Heart left ventricle (tissue), 16 donors: Measurements from ENCODE around the gene ELP2. TPM values are rescaled to one million over a fixed set of nuclear protein-coding genes. Genes with fewer than 3 reads are reported as not detected.
"Not testable (repeated sequence)": the region's sequence is repeated elsewhere in the genome, so short reads cannot be mapped to it uniquely, and the experiment has no call there.

Experiments used
- ATAC-seq, 4 donors: fragments of 200-7000 bp; cut with Tn5 transposase; one replicate each; pipeline ENCODE4 v1.9.1; 2020 to 2022; ENCODE audit warnings: moderate library complexity in 4 of 4, mild to moderate bottlenecking in 3 of 4, moderate number of reproducible peaks in 1 of 4
- DNase-seq, 5 donors: peaks; one replicate each; pipeline ENCODE4 v3.0.0-alpha.2; 2020
- H3K27ac ChIP-seq, 12 donors: fragments of 200-600 bp; sonication (generic) in 4 of 12; one replicate each; pipeline versions ENCODE4 v1.5.0 to v1.8.0; 2016 to 2022; ENCODE audit warnings: mild to moderate bottlenecking in 2 of 12
- H3K27me3 ChIP-seq, 9 donors: fragments of 200-600 bp; sonication (generic) in 2 of 9; one replicate each; pipeline versions ENCODE4 v1.5.1 to v1.8.0; 2016 to 2022; ENCODE audit warnings: mild to moderate bottlenecking in 3 of 9
- H3K36me3 ChIP-seq, 9 donors: fragments of 200-600 bp; sonication (generic) in 2 of 9; one replicate each; pipeline versions ENCODE4 v1.5.0 to v1.8.0; 2018 to 2022; ENCODE audit warnings: mild to moderate bottlenecking in 2 of 9
- H3K4me1 ChIP-seq, 12 donors: fragments of 200-600 bp; sonication (generic) in 4 of 12; one replicate each; pipeline versions ENCODE4 v1.5.0 to v1.8.0; 2016 to 2022; ENCODE audit warnings: mild to moderate bottlenecking in 3 of 12
- H3K4me3 ChIP-seq, 12 donors: fragments of 200-600 bp; sonication (generic) in 4 of 12; one replicate each; pipeline versions ENCODE4 v1.5.0 to v1.8.0; 2017 to 2022; ENCODE audit warnings: mild to moderate bottlenecking in 9 of 12, moderate library complexity in 4 of 12
- H3K9me3 ChIP-seq, 12 donors: fragments of 200-600 bp; sonication (generic) in 4 of 12; one replicate each; pipeline versions ENCODE4 v1.5.0 to v1.8.0; 2016 to 2022; ENCODE audit warnings: mild to moderate bottlenecking in 1 of 12
- CTCF ChIP-seq, 12 donors: fragments of 200-600 bp; sonication (generic) in 4 of 12; IDR thresholded peaks; one replicate each; pipeline versions ENCODE4 v1.5.0 to v1.8.0; 2018 to 2022; ENCODE audit warnings: antibody characterized with exemption in 12 of 12, mild to moderate bottlenecking in 5 of 12
- POLR2A ChIP-seq, 2 donors: fragments of 450-650 bp; IDR thresholded peaks; one replicate each; pipeline ENCODE4 v1.6.1; 2017; ENCODE audit warnings: antibody characterized with exemption in 2 of 2, mild to moderate bottlenecking in 2 of 2, moderate library complexity in 2 of 2
- WGBS, 4 donors: extraction: QIAGEN DNeasy Blood & Tissue Kit in 2 of 4; methylation state at CpG; one replicate each; pipeline versions ENCODE4 v1.1.5 to v1.1.7; 2013 to 2018; 5-methylcytosine and 5-hydroxymethylcytosine counted together
- intact Hi-C, 10 donors: fragments of 100-400 bp; cut with DNase I; formaldehyde crosslinking; loops; one replicate each; pipeline versions ENCODE4 v1.11.1 to v1.14.2; 2022
- polyA plus RNA-seq, 2 donors: library from polyadenylated mRNA; stranded (reverse); fragments of 200-250 nt; gene quantifications; one replicate each; pipeline ENCODE4 v1.2.3, GENCODE V29; 2013
- total RNA-seq, 9 donors: library from RNA; depleted of rRNA in 2 of 9; stranded (reverse); fragments of >200 nt in 2 of 9; fragmentation: NEBNext Ultra II Directional in 3 of 9; extraction: Animal tissue kit (Norgen Biotek cat#: 25700) in 3 of 9; gene quantifications; one replicate each; pipeline versions ENCODE4 v1.1.0 to v1.2.4, GENCODE V29; 2016 to 2023
- donor health status: ischemic (EF 13 %, LVEDD 7.1; RV severe dilation, severe dysfunction).
- donor health status: healthy with polysubstance abuse.
- donor health status: DM: no; HTN: yes; CAD: no.
- donor health status: DM: no; HTN: no; CAD: no.
- donor health status: ischemic (EF 25% LVEDD 6.9; RV normal size, moderate dysfunction).
- donor health status: ischemic (EF 25% LVEDD 5.7; RV mildly dilated, moderate dysfunction).
- donor health status: healthy.
- donor health status: DM: yes; HTN: yes; CAD: no.
- donor health status: ischemic (EF 35%, LVEDD 5.7; RV mildly dilated, moderate dysfunction).
- donor health status: nonischemic (EF 11% LVEDD 7.7; RV severe dilation, severe dysfunction).
- donor health status: DM: yes; HTN: yes; CAD: no.
- donor health status: PGD.
- donor health status: ischemic (EF 29% LVEDD 5.4; RV normal size, mild dysfunction).
- donor health status: nonischemic (EF 23%, LVEDD 6.1; RV moderate dilation, normal function).

ELP2 gene
- total and polyA plus RNA-seq, 11 donors = 26.2 to 60.7 (median 46.1) TPM

- Histone ChIP-seq H3K36me3 (peaks cover 0 to 93% (median 65%) of the 10 kb centered on the region in 9 donors), H3K27ac (no peak overlapping the region), H3K9me3 (no peaks in the 10 kb centered on the region), H3K27me3 (no peaks in the 10 kb centered on the region), H3K4me3 (no peak overlapping the region), H3K4me1 (no peaks in the 10 kb centered on the region)
- DNase-seq = no peak
- TF ChIP-seq CTCF (IDR thresholded peaks at IDR 0.05) (no peak), POLR2A (IDR thresholded peaks at IDR 0.05) (no peak)
- WGBS, 4 donors = 88 to 95% (median 94%) methylated on average over 1 of the region's 1 CpG
- intact Hi-C loops = loop anchor here in 1 of 10 donors (10.0 kb wide), 1 partner anchor 90 kb away; no protein-coding TSS in a partner anchor
- ATAC-seq = no peak
Observed at GRCh38 chr18:36114738-36115137, 15.0 kb upstream of the ELP2 start.

- intact Hi-C loops = loop anchor here in 1 of 10 donors (10.0 kb wide), 1 partner anchor 92 kb away; no protein-coding TSS in a partner anchor
- not testable (repeated sequence) for ATAC-seq, H3K4me1 ChIP-seq, H3K9me3 ChIP-seq, H3K4me3 ChIP-seq, H3K27ac ChIP-seq, H3K27me3 ChIP-seq, DNase-seq
- peaks cover 0 to 90% (median 67%) of the 10 kb centered on the region in 9 donors for H3K36me3 ChIP-seq
- 86 to 95% (median 92%) methylated on average over 11 of the region's 11 CpGs for WGBS, 4 donors
Observed at GRCh38 chr18:36116771-36117170, 12.9 kb upstream of the ELP2 start.

GRCh38 chr18:36120297-36120696 lies 9.4 kb upstream of the ELP2 start:
- Histone ChIP-seq H3K27me3 (no peaks in the 10 kb centered on the region), H3K27ac (no peak overlapping the region), H3K9me3 (no peaks in the 10 kb centered on the region), H3K4me3 (no peak overlapping the region), H3K4me1 (no peaks in the 10 kb centered on the region), H3K36me3 (peaks cover 0 to 91% (median 70%) of the 10 kb centered on the region in 9 donors)
- 91 to 98% (median 96%) methylated on average over 3 of the region's 3 CpGs for WGBS, 4 donors
- TF ChIP-seq POLR2A (IDR thresholded peaks at IDR 0.05) = no peak
- TF ChIP-seq CTCF (IDR thresholded peaks at IDR 0.05) = no peak
- DNase-seq (no peak), ATAC-seq (no peak)
- intact Hi-C loops = loop anchor here in 1 of 10 donors (10.0 kb wide), 1 partner anchor 95 kb away; no protein-coding TSS in a partner anchor

- Histone ChIP-seq H3K27me3 (no peaks in the 10 kb centered on the region), H3K27ac (no peak overlapping the region), H3K9me3 (no peaks in the 10 kb centered on the region), H3K4me1 (peaks cover 0 to 12% (median 9%) of the 10 kb centered on the region in 12 donors), H3K36me3 (peaks cover 0 to 61% (median 54%) of the 10 kb centered on the region in 9 donors), H3K4me3 (no peak overlapping the region)
- WGBS, 4 donors = 95 to 98% (median 95%) methylated on average over 4 of the region's 4 CpGs
- DNase-seq (no peak), ATAC-seq (no peak)
- intact Hi-C loops = loop anchor here in 3 of 10 donors (5.0 to 10.0 kb wide), 3 partner anchors 58 to 108 kb away; partner anchors contain the start of gene RPRD1A (in 2 of the 3)
- TF ChIP-seq CTCF (IDR thresholded peaks at IDR 0.05) = no peak
- TF ChIP-seq POLR2A (IDR thresholded peaks at IDR 0.05) = no peak
Observed at GRCh38 chr18:36124841-36125240, 4.9 kb upstream of the ELP2 start.

- H3K27ac ChIP-seq = no peak overlapping the region
- peaks cover 0 to 26% (median 21%) of the 10 kb centered on the region in 12 donors for H3K4me1 ChIP-seq
- H3K9me3 ChIP-seq = no peaks in the 10 kb centered on the region
- 95 to 97% (median 96%) methylated on average over 8 of the region's 8 CpGs for WGBS, 4 donors
- no peak overlapping the region for H3K4me3 ChIP-seq
- peaks cover 0 to 42% (median 36%) of the 10 kb centered on the region in 9 donors for H3K36me3 ChIP-seq
- TF ChIP-seq POLR2A (IDR thresholded peaks at IDR 0.05) = no peak
- TF ChIP-seq CTCF (IDR thresholded peaks at IDR 0.05) = no peak
- H3K27me3 ChIP-seq = no peaks in the 10 kb centered on the region
- intact Hi-C loops = loop anchor here in 3 of 10 donors (5.0 to 10.0 kb wide), 3 partner anchors 59 to 109 kb away; partner anchors contain the start of gene RPRD1A (in 2 of the 3)
- DNase-seq = no peak
- no peak for ATAC-seq
Observed at GRCh38 chr18:36126668-36127067, 3.0 kb upstream of the ELP2 start.
